Kidney (tissue), 14 donors: Measurements from ENCODE around the gene ZNF784. TPM values are rescaled to one million over a fixed set of nuclear protein-coding genes. Genes with fewer than 3 reads are reported as not detected.

Experiments used
- DNase-seq, 5 donors: peaks; one replicate each; pipeline ENCODE4 v3.0.0-alpha.2; 2013 to 2020
- FAIRE-seq: peaks from 2 replicates; lab custom pipeline; 2012; peaks lifted over from hg19 to GRCh38; lab: Jason Lieb, UNC
- H3K27ac ChIP-seq, 2 donors: one replicate each; pipeline ENCODE4 v1.7.0; 2013; ENCODE audit warnings: low read depth in 2 of 2, low read length in 2 of 2, inconsistent platforms in 1 of 2
- H3K27me3 ChIP-seq: one replicate; pipeline ENCODE4 v1.7.1; 2013; ENCODE audit warnings: low read length, inconsistent platforms; ENCODE audit not compliant: control insufficient read depth, insufficient read depth
- H3K36me3 ChIP-seq, 3 donors: one replicate each; pipeline versions ENCODE4 v1.7.0 to v1.7.1; 2013; ENCODE audit warnings: low read length in 3 of 3, control low read depth in 1 of 3, inconsistent platforms in 1 of 3; ENCODE audit not compliant: insufficient read depth in 3 of 3, control insufficient read depth in 2 of 3
- H3K4me1 ChIP-seq, 3 donors: one replicate each; pipeline versions ENCODE4 v1.7.0 to v1.7.1; 2013; ENCODE audit warnings: low read length in 3 of 3, inconsistent platforms in 1 of 3, low read depth in 1 of 3; ENCODE audit not compliant: control insufficient read depth in 2 of 3, insufficient read depth in 2 of 3
- H3K4me3 ChIP-seq, 3 donors: one replicate each; pipeline versions ENCODE4 v1.7.0 to v1.8.1; 2013; ENCODE audit warnings: low read length in 3 of 3, control low read depth in 1 of 3, inconsistent platforms in 1 of 3
- H3K9ac ChIP-seq, 3 donors: one replicate each; pipeline versions ENCODE4 v1.7.0 to v1.7.1; 2013; ENCODE audit warnings: low read length in 3 of 3, control low read depth in 1 of 3, inconsistent platforms in 1 of 3
- H3K9me3 ChIP-seq, 3 donors: one replicate each; pipeline versions ENCODE4 v1.7.0 to v1.7.1; 2013; ENCODE audit warnings: low read length in 3 of 3, control low read depth in 1 of 3, inconsistent platforms in 1 of 3; ENCODE audit not compliant: control insufficient read depth in 2 of 3, insufficient read depth in 1 of 3
- CTCF ChIP-seq: IDR thresholded peaks from 3 replicates; pipeline ENCODE4 v1.5.1; 2012; ENCODE audit warnings: mild to moderate bottlenecking, moderate library complexity, borderline replicate concordance; ENCODE audit not compliant: insufficient read depth; ENCODE audit errors: extremely low read depth
- intact Hi-C: fragments of 100-400 bp; cut with DNase I; formaldehyde crosslinking; loops from one replicate; pipeline ENCODE4 v1.11.1; 2022
- polyA plus RNA-seq: library from polyadenylated mRNA; stranded (reverse); fragments of 350-450 nt; fragmentation: Illumina TruSeq; extraction: RNeasy Lipid Tissue Mini Kit (QIAGEN cat#74804); gene quantifications from one replicate; pipeline ENCODE4 v1.2.3, GENCODE V29; 2014; ENCODE audit warnings: low read depth, low replicate concordance; ENCODE audit not compliant: insufficient read depth
- total RNA-seq: library from RNA; stranded (reverse); fragmentation: NEBNext Ultra II Directional; extraction: Animal tissue kit (Norgen Biotek cat#: 25700); gene quantifications from one replicate; pipeline ENCODE4 v1.2.1, GENCODE V29; 2021
- donor health status: control.
- donor health status: control.
- donor health status: control.
- donor health status: control.
- donor health status: control.
- donor health status: DM: yes; HTN: yes; CAD: no.
- donor health status: Normal renal cell carcinoma (clear cell type).

ZNF784 gene
- total and polyA plus RNA-seq, 2 donors from 2014 or later = 6.6 to 9.8 TPM

- no peak overlapping the region for H3K4me3 ChIP-seq
- H3K9me3 ChIP-seq = no peaks in the 10 kb centered on the region
- DNase-seq (no peak), FAIRE-seq (no peak)
- intact Hi-C loops = no loop called here
- no peaks in the 10 kb centered on the region for H3K27me3 ChIP-seq
- H3K4me1 ChIP-seq = no peaks in the 10 kb centered on the region
- H3K27ac ChIP-seq = no peak overlapping the region
- H3K9ac ChIP-seq = no peak overlapping the region
- no peak for TF ChIP-seq CTCF
- peaks cover 0 to 10% (median 3%) of the 10 kb centered on the region in 3 donors for H3K36me3 ChIP-seq
Observed at GRCh38 chr19:55593096-55593772, 31.1 kb downstream of the ZNF784 start.

- no peak for TF ChIP-seq CTCF
- Histone ChIP-seq H3K4me3 (no peak overlapping the region), H3K9ac (no peak overlapping the region), H3K27ac (no peak overlapping the region), H3K4me1 (no peaks in the 10 kb centered on the region), H3K9me3 (no peaks in the 10 kb centered on the region), H3K36me3 (peaks cover 0 to 10% (median 3%) of the 10 kb centered on the region in 3 donors), H3K27me3 (no peaks in the 10 kb centered on the region)
- FAIRE-seq (no peak), DNase-seq (no peak)
- intact Hi-C loops = no loop called here
Observed at GRCh38 chr19:55592391-55593090, 31.8 kb downstream of the ZNF784 start.

- TF ChIP-seq CTCF = no peak
- H3K9me3 ChIP-seq = no peaks in the 10 kb centered on the region
- H3K9ac ChIP-seq = no peak overlapping the region
- no peaks in the 10 kb centered on the region for H3K27me3 ChIP-seq
- peaks cover 0 to 5% (median 5%) of the 10 kb centered on the region in 3 donors for H3K4me1 ChIP-seq
- intact Hi-C loops = no loop called here
- DNase-seq = no peak
- no peak for FAIRE-seq
- no peak overlapping the region for H3K27ac ChIP-seq
- peaks cover 0 to 10% (median 3%) of the 10 kb centered on the region in 3 donors for H3K36me3 ChIP-seq
- H3K4me3 ChIP-seq = no peak overlapping the region
Observed at GRCh38 chr19:55591555-55591954, 32.8 kb downstream of the ZNF784 start.
